ENCODE measurements around the gene C1QTNF6.

Gene C1QTNF6

GRCh38 chr22:37160027-37160426, 28.0 kb downstream of the C1QTNF6 start:
- no peak for DNase-seq

GRCh38 chr22:37158963-37159290, 29.1 kb downstream of the C1QTNF6 start:
- DNase-seq: no peak

GRCh38 chr22:37157516-37158285, 30.3 kb downstream of the C1QTNF6 start:
- DNase-seq: peak; percentile 62

- no peak for DNase-seq
Measured at GRCh38 chr22:37156686-37157435, 31.2 kb downstream of the C1QTNF6 start.

- no peak for DNase-seq
Measured at GRCh38 chr22:37155971-37156370, 32.1 kb downstream of the C1QTNF6 start.

GRCh38 chr22:37154925-37155712, 32.9 kb downstream of the C1QTNF6 start:
- peak; percentile 47 for DNase-seq

GRCh38 chr22:37153901-37154300, 34.1 kb downstream of the C1QTNF6 start:
- DNase-seq: no peak

- DNase-seq: no peak
Measured at GRCh38 chr22:37151401-37151800, 36.6 kb downstream of the C1QTNF6 start.

GRCh38 chr22:37150701-37151100, 37.3 kb downstream of the C1QTNF6 start:
- DNase-seq: no peak

GRCh38 chr22:37148742-37149665, 39.0 kb downstream of the C1QTNF6 start:
- no peak for DNase-seq

- peak; percentile 36 for DNase-seq
Measured at GRCh38 chr22:37148031-37148651, 39.9 kb downstream of the C1QTNF6 start.

- DNase-seq: no peak
Measured at GRCh38 chr22:37147186-37147990, 40.7 kb downstream of the C1QTNF6 start.

GRCh38 chr22:37146507-37147180, 41.4 kb downstream of the C1QTNF6 start:
- peak; percentile 48 for DNase-seq

GRCh38 chr22:37146051-37146385, 42.0 kb downstream of the C1QTNF6 start:
- no peak for DNase-seq

- no peak for DNase-seq
Measured at GRCh38 chr22:37145180-37146050, 42.6 kb downstream of the C1QTNF6 start.

GRCh38 chr22:37144180-37144554, 43.9 kb downstream of the C1QTNF6 start:
- no peak for DNase-seq

- no peak for DNase-seq
Measured at GRCh38 chr22:37141971-37142370, 46.1 kb downstream of the C1QTNF6 start.

- DNase-seq: no peak
Measured at GRCh38 chr22:37141476-37141875, 46.6 kb downstream of the C1QTNF6 start.

- DNase-seq: no peak
Measured at GRCh38 chr22:37140686-37141323, 47.2 kb downstream of the C1QTNF6 start.
